Measurements from ENCODE around the gene APLN.

DNA sequence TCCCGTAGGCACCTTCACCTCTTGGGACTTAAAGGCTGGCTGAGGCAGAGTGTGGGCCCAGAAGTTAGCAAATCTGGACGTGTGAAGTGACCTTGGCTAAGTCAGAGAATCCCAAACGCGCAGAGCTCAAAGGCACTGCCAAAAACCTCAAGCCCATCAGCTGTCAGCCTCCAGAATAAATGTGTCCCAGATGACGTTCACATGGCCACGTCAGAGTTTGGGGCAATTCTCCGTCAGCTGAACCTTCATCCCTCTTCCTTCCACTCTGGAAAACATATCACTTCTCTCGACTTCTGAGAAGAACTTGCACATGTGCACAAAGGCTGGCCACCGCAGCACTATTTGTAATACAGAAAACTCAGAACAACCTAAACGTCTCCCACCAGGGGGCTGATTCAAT lies 35.7 kb upstream of the APLN start:
- TF ChIP-seq, protein P1, sequence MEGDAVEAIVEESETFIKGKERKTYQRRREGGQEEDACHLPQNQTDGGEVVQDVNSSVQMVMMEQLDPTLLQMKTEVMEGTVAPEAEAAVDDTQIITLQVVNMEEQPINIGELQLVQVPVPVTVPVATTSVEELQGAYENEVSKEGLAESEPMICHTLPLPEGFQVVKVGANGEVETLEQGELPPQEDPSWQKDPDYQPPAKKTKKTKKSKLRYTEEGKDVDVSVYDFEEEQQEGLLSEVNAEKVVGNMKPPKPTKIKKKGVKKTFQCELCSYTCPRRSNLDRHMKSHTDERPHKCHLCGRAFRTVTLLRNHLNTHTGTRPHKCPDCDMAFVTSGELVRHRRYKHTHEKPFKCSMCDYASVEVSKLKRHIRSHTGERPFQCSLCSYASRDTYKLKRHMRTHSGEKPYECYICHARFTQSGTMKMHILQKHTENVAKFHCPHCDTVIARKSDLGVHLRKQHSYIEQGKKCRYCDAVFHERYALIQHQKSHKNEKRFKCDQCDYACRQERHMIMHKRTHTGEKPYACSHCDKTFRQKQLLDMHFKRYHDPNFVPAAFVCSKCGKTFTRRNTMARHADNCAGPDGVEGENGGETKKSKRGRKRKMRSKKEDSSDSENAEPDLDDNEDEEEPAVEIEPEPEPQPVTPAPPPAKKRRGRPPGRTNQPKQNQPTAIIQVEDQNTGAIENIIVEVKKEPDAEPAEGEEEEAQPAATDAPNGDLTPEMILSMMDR (IDR thresholded peaks at IDR 0.05; ENCODE audit: insufficient read depth, low read depth, low read length) = no peak
- TF ChIP-seq EZH2 (IDR thresholded peaks at IDR 0.05; ENCODE audit: insufficient read depth, low read length) = no peak
